Body of pancreas (tissue), 4 donors: ENCODE results near the gene FAM107B.

ENCODE experiments used
- POLR2A ChIP-seq, 3 donors: fragments of 450-650 bp; IDR thresholded peaks; one replicate each; pipeline ENCODE4 v1.6.1; 2016; ENCODE audit warnings: antibody characterized with exemption in 3 of 3, mild to moderate bottlenecking in 2 of 3
- TF ChIP-seq, protein P1 (sequence below), 7 experiments: fragments of 450-650 bp in 4 of 7; fragments of 200-600 bp in 3 of 7; sonication (generic) in 3 of 7; IDR thresholded peaks; one replicate each; pipeline ENCODE4 v1.5.1; 2016 to 2019; ENCODE audit warnings: antibody characterized with exemption in 7 of 7

DNA sequence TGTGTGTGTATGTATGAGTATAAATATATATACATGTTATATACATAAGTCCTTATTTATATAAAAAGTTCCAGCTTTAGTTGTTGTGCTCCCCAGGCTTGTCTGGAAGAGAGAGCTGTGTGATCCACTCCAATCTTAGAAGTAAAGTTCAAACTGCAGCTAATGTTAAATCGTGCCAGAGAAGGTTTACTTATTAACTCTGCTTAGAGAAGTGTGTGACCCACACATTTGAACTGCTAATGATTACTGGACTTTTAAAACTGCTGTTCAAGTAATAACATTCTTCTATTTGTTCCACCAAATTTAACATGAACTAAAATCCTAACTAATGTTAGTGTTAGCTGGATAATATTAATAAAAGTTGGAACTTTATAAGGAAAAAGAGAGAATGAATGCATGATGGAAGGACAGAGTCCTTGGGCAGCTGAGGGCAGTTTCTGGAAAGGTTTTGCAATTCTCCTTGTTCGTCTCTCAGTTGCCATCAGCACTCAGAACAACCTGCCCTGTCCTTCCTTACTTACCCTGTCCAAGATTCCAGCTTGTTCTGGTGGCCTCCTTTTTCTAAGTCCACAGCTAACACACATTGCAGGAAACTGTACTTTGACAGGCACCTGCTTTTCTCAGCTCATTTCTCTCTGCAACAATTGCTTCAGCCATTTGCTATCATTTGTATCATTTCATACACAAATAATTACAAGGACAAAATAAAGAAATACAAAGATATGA, 162.6 kb downstream of the FAM107B start:
- no peak for TF ChIP-seq POLR2A (IDR thresholded peaks at IDR 0.05)
- TF ChIP-seq, protein P1, sequence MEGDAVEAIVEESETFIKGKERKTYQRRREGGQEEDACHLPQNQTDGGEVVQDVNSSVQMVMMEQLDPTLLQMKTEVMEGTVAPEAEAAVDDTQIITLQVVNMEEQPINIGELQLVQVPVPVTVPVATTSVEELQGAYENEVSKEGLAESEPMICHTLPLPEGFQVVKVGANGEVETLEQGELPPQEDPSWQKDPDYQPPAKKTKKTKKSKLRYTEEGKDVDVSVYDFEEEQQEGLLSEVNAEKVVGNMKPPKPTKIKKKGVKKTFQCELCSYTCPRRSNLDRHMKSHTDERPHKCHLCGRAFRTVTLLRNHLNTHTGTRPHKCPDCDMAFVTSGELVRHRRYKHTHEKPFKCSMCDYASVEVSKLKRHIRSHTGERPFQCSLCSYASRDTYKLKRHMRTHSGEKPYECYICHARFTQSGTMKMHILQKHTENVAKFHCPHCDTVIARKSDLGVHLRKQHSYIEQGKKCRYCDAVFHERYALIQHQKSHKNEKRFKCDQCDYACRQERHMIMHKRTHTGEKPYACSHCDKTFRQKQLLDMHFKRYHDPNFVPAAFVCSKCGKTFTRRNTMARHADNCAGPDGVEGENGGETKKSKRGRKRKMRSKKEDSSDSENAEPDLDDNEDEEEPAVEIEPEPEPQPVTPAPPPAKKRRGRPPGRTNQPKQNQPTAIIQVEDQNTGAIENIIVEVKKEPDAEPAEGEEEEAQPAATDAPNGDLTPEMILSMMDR (IDR thresholded peaks at IDR 0.05) = no peak
